GM12891 (cell line): ENCODE measurements around the gene REM2.
A peak's percentile ranks its signal among the peaks of the same experiment; 100 is the strongest.
"Not testable (repeated sequence)": the region's sequence is repeated elsewhere in the genome, so short reads cannot be mapped to it uniquely, and the experiment has no call there.

Experiments used
- DNase-seq: peaks from one replicate; pipeline ENCODE4 v3.0.0; 2011; ENCODE audit warnings: low spot score; ENCODE audit not compliant: insufficient read length
- FAIRE-seq: peaks from 2 replicates; lab custom pipeline; 2011; peaks lifted over from hg19 to GRCh38; lab: Jason Lieb, UNC
- PAX5 ChIP-seq: IDR thresholded peaks from 2 replicates; pipeline ENCODE4 v1.6.1; 2011; ENCODE audit warnings: low read length, moderate library complexity, mild to moderate bottlenecking; ENCODE audit not compliant: insufficient read depth, severe bottlenecking
- POLR2A ChIP-seq: IDR thresholded peaks from 2 replicates; pipeline ENCODE4 v1.6.1; 2011; ENCODE audit warnings: low read depth, low read length, control low read depth
- POLR2AphosphoS5 ChIP-seq: IDR thresholded peaks from 2 replicates; pipeline ENCODE4 v1.6.1; 2011; ENCODE audit warnings: low read depth, low read length, control low read depth
- POU2F2 ChIP-seq: IDR thresholded peaks from 2 replicates; pipeline ENCODE4 v1.6.1; 2011; ENCODE audit warnings: low read depth, mild to moderate bottlenecking, control low read depth, low read length, moderate library complexity
- SPI1 ChIP-seq: IDR thresholded peaks from 2 replicates; pipeline ENCODE4 v1.6.1; 2011; ENCODE audit warnings: low read depth, low read length, control low read depth
- TAF1 ChIP-seq: IDR thresholded peaks from 2 replicates; pipeline ENCODE4 v1.6.1; 2011; ENCODE audit warnings: low read depth, low read length, control low read depth

REM2 gene

GRCh38 chr14:22910916-22911315 is 27.9 kb downstream of the REM2 start:
- DNase-seq (no peak), FAIRE-seq (no peak)
- TF ChIP-seq POLR2A (no peak), TAF1 (no peak), POU2F2 (no peak), POLR2AphosphoS5 (no peak), PAX5 (no peak), SPI1 (no peak)

GRCh38 chr14:22914836-22915235 is 31.8 kb downstream of the REM2 start:
- not testable (repeated sequence) for FAIRE-seq, DNase-seq

GRCh38 chr14:22915886-22916521 is 33.0 kb downstream of the REM2 start:
- TF ChIP-seq POU2F2 (no peak), POLR2AphosphoS5 (peak; percentile 28; the same call in 1 of the 2 replicates)
- no peak for FAIRE-seq
- DNase-seq, result no peak

- FAIRE-seq (peak; percentile 94), DNase-seq (peak; percentile 76)
- TF ChIP-seq TAF1 (peak; percentile 61; the same call in 1 of the 2 replicates), POU2F2 (peak; percentile 57; the same call in 1 of the 2 replicates), PAX5 (no peak), POLR2A (peak; percentile 85), POLR2AphosphoS5 (peak; percentile 86), SPI1 (no peak)
These were observed 36.0 kb downstream of the REM2 start, which contains the start of gene RBM23 for GRCh38 chr14:22918804-22919600. Gene RBM23, minus strand, starts transcription at chr14:22919149.

GRCh38 chr14:22919601-22919921 is 36.5 kb downstream of the REM2 start:
- no peak for TF ChIP-seq PAX5
- FAIRE-seq (no peak), DNase-seq (no peak)

- TF ChIP-seq TAF1 (no peak), SPI1 (no peak), POU2F2 (no peak), POLR2AphosphoS5 (no peak), PAX5 (no peak), POLR2A (no peak)
- DNase-seq, result no peak
- FAIRE-seq, result no peak
These were observed 37.7 kb downstream of the REM2 start for GRCh38 chr14:22920697-22921096.

GRCh38 chr14:22922294-22922693 is 39.3 kb downstream of the REM2 start:
- no peak for TF ChIP-seq SPI1
- TF ChIP-seq POLR2A, result no peak
- TF ChIP-seq POLR2AphosphoS5, result no peak
- no peak for TF ChIP-seq POU2F2
- TF ChIP-seq PAX5, result no peak
- TF ChIP-seq TAF1, result no peak
- DNase-seq (no peak), FAIRE-seq (no peak)

- FAIRE-seq (no peak), DNase-seq (no peak)
- no peak for TF ChIP-seq POLR2A
- TF ChIP-seq POU2F2, result no peak
- TF ChIP-seq SPI1, result no peak
- no peak for TF ChIP-seq POLR2AphosphoS5
- no peak for TF ChIP-seq TAF1
- TF ChIP-seq PAX5, result no peak
These were observed 40.7 kb downstream of the REM2 start for GRCh38 chr14:22923746-22924145.

- DNase-seq (no peak), FAIRE-seq (no peak)
- TF ChIP-seq POLR2AphosphoS5 (no peak), PAX5 (no peak), POU2F2 (no peak), SPI1 (no peak), TAF1 (no peak), POLR2A (no peak)
These were observed 42.5 kb downstream of the REM2 start for GRCh38 chr14:22925513-22925912.

GRCh38 chr14:22926316-22926715 is 43.3 kb downstream of the REM2 start:
- no peak for DNase-seq
- TF ChIP-seq POU2F2, result no peak
- no peak for TF ChIP-seq TAF1
- TF ChIP-seq POLR2A, result no peak
- no peak for TF ChIP-seq POLR2AphosphoS5
- TF ChIP-seq SPI1, result no peak
- TF ChIP-seq PAX5, result no peak
- FAIRE-seq, result no peak
